Measurements from ENCODE around the gene NOP58.
"Not testable (repeated sequence)": the region's sequence is repeated elsewhere in the genome, so short reads cannot be mapped to it uniquely, and the experiment has no call there.

NOP58 gene

DNA sequence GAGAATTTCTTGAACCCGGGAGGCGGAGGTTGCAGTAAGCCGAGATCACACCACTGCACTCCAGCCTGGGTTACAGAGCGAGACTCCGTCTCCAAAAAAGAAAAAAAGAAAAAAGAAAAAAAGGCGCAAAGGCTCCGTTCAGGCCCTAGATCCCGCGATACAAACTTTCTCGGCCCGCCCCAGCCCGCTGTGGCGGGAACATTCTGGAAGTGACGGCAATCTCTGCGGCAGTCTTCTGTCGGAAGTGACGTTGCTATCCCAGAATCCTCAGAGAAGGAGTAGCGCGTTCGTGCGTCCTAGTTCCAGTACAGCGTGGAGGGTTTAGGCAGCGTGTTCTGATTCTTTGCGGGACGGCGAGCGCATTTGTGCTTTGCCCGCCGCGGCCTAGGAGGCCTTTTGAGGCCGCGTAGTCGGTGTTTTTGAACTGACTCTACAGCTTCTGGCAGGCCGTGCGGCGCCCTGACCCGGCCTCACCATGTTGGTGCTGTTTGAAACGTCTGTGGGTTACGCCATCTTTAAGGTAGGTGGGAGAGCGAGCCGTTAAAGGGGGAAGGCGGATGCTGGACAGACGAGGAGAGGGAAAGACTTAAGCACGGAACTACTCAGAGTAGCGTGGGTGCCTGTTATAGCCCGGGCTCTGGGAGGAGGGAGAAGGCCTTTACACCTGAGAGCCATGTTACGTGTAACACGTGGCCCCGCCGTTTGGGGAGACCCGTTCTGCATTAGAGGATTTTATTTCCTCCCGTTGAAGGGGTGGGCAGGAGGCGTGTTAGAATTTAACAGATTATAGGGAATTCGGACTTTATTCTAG is at the start of gene NOP58:
TSS of gene NOP58 (plus strand) at position 297 of the 811 bp plus-strand sequence. CDS start at position 476, 179 bp downstream.
- peak; percentile 96 for DNase-seq

- no peak for DNase-seq
Measured at GRCh38 chr2:202221873-202222272, 43.7 kb upstream of the NOP58 start.

DNA sequence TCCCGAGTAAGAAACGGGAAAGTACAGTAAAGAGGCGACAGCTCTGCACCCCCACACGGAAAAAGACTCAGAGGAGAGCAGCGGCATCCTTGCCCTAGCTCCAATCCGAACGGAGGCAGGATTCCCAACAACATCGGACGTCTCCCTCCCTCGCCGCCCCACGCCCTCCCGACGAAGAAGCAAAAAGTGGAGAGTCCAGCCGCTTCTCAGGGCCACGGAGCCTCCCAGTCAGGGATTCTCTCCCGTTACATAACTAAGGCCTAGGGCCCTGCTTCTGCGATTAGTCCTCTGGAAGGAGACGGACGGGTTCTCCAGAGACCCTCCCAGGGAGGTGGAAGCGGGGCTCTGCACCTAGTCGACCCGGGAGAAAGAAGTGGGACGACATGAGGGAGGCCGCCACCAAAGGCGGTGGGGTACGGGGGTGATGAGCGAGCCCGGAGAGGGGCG is 27.8 kb upstream of the NOP58 start:
- DNase-seq = peak; percentile 37

GRCh38 chr2:202238234-202239197 is 27.0 kb upstream of the NOP58 start, which contains the start of gene SUMO1:
Gene SUMO1 (minus strand): TSS chr2:202238597. CDS start chr2:202238451, 146 bp downstream.
- peak; percentile 91 for DNase-seq

DNA sequence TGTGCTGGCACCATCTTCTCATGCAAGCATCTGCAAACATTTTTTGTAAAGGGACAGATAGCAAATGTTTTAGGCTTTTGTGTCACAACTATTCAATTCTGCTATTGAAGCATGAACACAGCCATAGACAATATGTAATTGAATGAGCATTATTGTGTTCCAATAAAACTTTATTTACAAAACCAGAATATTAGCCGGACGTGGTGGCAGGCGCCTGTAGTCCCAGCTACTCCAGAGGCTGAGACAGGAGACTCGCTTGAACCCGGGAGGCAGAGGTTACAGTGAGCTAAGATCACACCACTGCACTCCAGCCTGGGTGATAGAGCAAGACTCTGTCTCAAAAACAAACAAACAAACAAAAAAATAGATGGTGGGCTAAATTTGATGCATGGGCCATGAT is 17.9 kb upstream of the NOP58 start:
- not testable (repeated sequence) for DNase-seq

DNA sequence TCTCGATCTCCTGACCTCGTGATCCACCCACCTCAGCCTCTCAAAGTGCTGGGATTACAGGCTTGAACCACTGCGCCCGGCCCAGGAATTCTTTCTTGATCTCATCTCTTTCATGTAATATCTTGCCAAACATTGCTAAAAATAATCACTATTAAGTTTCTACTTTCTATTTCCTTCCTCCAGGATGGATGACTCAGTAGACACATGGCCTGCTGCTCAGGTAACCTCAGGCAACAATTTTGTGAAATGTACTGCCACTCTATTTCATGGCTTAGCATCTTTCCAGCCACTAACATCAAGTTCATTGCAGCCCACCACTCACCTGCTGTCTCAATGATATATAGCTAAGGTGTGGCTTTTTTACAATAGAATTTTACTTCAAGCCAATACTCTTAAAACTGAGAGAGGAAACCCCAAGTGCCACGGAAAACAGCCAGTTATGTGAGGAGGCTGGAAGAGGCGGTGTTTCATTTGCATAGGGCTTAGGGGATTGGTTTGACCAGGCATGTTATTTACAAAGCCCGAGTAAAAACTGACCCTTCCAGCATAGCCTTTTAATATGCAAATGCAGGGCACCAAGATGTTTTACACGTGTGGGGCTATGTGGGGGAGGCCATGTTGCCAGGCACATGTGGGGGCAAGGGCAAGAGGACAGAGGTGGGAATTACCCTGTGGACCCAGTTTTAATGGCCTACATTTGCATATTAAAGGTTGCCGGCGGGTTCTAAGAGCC is 15.9 kb upstream of the NOP58 start:
- DNase-seq = no peak

- DNase-seq = no peak
Measured at GRCh38 chr2:202251494-202251893, 14.1 kb upstream of the NOP58 start.

- no peak for DNase-seq
Measured at GRCh38 chr2:202261531-202261930, 4.0 kb upstream of the NOP58 start.

DNA sequence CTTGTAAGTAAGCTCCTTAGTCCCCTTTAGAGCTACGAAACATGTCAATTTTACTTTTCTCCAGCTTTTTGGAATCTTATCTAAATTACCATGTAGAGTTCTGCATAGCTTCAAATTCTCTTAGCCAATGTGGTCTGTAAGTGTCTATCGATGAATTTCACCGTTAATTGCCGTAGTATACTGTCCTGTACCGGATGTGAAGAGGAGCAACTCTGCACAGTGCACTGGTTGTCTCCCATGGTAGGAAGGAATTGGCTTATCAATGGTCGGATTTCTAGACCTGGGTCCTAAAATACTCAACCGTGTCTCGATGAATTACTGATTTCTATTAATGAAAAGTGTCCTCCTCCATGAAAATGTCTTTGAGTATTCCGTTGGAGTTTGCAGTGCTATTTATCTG is 1.9 kb downstream of the NOP58 start:
- DNase-seq = peak; percentile 13

DNA sequence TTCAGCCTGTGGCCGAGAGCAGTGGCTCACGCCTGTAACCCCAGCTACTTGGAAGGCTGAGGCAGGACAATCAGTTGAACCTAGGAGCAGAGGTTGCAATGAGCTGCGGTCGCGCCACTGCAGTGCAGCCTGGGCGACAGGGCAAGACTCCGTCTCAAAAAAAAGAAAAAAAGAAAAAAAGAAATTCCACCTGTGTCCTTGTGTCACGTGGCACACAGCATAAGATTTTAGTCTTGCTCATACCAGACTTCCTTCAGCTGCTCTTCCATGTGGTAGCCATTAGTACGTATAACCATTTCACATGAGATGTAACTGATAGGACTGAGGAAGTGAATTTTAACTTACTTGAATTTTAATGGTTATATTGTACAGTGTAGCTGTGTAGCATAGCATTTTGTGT is 4.0 kb downstream of the NOP58 start:
- DNase-seq = no peak

DNA sequence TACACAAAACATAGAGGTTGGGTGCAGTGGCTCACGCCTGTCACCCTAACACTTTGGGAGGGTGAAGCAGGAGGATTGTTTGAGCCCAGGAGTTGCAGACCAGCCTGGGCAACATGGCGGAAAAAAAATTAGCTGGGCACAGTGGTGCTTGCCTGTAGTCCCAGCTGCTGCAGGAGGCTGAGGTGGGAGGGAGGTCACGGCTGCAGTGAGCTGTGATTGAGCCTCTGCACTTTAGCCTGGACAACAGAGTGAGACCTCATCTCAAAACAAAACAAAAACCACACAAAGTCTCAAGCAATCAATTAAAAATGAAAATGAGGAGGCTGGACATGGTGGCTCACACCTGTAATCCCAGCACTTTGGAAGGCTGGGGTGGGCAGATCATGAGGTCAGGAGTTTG is 4.9 kb downstream of the NOP58 start:
- no peak for DNase-seq

- DNase-seq = peak; percentile 50
Measured at GRCh38 chr2:202276078-202276720, 10.6 kb downstream of the NOP58 start.

DNA sequence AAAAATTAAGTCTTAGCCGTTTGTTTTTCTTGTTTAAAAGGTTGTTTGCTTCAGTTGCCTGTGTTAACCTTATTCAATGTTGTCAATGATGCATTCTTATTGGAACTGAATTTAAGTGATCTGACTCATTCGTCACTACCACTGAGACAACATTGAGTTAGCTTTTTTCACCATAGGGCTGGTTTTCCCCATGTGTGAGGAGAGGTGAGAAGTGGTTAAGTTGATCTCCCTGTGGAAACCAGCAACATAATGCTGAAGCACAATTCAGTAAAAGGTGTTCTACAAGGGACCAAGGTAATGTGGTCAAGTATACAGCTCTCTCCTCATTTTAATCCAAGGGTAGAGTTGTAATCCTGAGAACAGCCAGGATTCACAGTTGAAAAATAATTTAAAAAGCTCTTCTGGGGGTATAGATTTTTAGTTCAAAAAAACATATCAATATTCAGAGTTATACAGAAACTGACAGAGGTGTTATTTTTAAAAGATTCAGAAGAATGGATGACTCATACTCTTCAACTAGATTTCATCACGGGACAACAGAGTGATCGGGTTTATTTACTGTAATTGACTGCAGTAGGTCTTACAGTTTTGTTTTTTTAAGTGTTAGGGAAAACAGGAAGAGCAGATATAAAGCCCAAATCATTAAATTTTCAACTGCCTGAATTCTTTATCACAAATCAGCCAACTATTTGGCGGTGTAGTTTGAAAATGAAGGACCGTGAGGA is 12.6 kb downstream of the NOP58 start:
- peak; percentile 65 for DNase-seq

DNA sequence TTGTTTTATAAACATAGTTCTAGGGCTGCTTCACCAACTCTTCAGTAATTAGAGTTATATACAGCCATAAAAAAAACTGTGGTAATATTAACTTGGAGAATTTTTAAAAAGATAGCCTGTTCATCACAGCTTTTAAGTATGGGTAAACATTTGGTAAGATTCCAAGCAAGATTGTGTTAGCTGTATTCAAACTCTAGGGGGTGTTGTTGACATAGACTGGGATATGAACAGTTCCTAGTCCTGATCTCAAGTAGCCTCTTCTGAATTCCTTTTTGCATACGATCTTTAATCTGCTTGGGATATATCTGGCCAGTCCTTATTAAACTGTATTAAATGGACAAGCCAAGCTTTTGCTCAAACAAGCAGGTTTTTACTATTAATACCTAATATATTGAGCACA is 13.4 kb downstream of the NOP58 start:
- peak; percentile 56 for DNase-seq

- no peak for DNase-seq
Measured at GRCh38 chr2:202286595-202286994, 21.0 kb downstream of the NOP58 start.

- DNase-seq = no peak
Measured at GRCh38 chr2:202289394-202290204, 24.0 kb downstream of the NOP58 start.

DNA sequence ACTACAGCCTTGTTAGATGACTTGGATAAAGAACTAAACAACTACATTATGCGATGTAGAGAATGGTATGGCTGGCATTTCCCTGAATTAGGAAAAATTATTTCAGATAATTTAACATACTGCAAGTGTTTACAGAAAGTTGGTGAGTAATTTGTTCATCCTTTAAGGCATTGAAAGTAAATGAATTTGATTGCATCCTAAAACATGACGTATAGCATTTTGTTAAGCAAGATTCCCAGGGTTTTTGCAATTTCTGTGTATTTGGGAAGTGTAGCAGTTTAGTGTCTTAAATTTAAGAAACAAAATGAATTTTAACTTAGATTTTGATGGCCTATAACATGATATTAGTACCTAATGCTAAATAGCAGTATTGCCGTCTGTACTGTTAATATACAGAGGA is 24.8 kb downstream of the NOP58 start:
- no peak for DNase-seq

DNA sequence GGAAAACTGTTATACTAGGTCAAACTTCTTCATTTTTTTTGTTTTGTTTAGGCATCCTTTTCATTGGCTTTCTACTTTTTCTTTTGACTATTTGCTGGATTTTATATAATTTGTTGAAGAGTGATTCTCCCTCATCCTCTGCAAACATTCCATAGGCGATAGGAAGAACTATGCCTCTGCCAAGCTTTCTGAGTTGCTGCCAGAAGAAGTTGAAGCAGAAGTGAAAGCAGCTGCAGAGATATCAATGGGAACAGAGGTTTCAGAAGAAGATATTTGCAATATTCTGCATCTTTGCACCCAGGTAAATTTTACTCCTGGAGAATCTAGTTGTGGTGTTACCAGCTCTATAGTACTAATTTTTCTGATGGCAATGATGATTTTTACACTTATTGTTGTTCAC is 25.4 kb downstream of the NOP58 start:
- DNase-seq = no peak

GRCh38 chr2:202299712-202300111 is 34.1 kb downstream of the NOP58 start:
- peak; percentile 13 for DNase-seq

GRCh38 chr2:202306034-202306433 is 40.5 kb downstream of the NOP58 start:
- DNase-seq = no peak

GRCh38 chr2:202307690-202308089 is 42.1 kb downstream of the NOP58 start:
- no peak for DNase-seq

Data from suppressor macrophage treated with lipopolysaccharide for 4 hours (primary cell).